Astrocyte of the cerebellum (primary cell): ENCODE data around the gene IFNL2.
"Not testable (repeated sequence)": the region's sequence is repeated elsewhere in the genome, so short reads cannot be mapped to it uniquely, and the experiment has no call there.

Experiments
- DNase-seq: peaks from one replicate; pipeline ENCODE4 v3.0.0-alpha.2; 2011; ENCODE audit warnings: low read depth
- H3K4me3 ChIP-seq: 2 replicates; pipeline ENCODE4 v1.5.1; 2011; ENCODE audit warnings: mild to moderate bottlenecking, low read depth, low read length, moderate library complexity
- in situ Hi-C: cut with HindIII; loops from 2 replicates; pipeline ENCODE4 v1.10.0; 2017; ENCODE audit warnings: low sequenced_read_pairs
- TF ChIP-seq, protein P1 (sequence below): IDR thresholded peaks from 2 replicates; pipeline ENCODE4 v1.5.1; 2012; ENCODE audit warnings: low read length, low read depth, moderate library complexity, mild to moderate bottlenecking; ENCODE audit errors: missing control alignments

The IFNL2 gene

DNA sequence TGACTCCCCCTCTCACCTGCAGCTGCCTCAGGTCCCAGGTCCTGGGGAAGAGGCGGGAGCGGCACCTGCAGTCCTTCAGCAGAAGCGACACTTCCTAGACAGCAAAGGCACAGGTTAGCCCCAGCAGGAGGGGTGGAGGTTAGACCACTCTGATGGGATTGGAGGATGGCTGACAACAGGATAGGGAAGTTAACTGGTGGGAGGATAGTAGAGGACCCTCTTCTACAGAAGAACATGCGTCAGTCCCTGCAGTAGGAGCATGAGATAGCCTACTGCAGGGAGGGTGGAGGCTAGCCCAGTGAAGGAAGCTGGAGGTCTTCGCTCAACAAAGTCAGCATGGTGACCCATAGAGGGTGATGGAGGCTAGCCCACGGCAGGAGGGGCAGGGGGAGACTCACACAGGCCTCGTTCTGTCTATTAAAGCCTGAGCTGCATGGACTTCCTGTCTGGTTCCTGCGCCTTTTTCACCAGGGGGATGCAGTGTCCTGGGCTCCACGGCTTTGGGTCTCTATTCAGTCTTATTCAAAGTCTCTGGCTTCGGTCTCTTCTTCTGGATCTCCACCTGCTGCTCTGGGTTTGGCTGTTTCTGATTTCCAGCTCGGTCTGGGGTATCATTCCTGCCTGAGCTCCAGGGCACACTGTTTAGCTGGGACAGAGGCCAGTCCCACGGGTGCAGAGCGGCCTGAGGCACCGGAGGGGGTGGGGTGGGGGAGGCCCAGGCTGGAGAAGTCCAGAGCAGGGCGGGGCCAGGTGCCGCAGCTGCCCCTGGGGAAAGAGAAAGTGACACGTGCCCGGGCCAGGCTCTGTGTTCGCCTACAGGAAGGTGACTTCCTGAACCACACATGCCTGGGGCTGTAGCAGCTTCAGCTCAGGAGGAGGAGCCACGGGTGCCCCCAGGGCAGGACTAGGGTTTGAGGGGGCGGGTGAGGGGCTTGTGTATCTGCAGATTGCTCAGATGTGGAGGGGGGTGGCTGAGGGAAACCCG is 30.7 kb upstream of the IFNL2 start:
- H3K4me3 ChIP-seq, result no peak overlapping the region
- DNase-seq, result no peak
- in situ Hi-C loops, result no loop called here
- TF ChIP-seq, protein P1, sequence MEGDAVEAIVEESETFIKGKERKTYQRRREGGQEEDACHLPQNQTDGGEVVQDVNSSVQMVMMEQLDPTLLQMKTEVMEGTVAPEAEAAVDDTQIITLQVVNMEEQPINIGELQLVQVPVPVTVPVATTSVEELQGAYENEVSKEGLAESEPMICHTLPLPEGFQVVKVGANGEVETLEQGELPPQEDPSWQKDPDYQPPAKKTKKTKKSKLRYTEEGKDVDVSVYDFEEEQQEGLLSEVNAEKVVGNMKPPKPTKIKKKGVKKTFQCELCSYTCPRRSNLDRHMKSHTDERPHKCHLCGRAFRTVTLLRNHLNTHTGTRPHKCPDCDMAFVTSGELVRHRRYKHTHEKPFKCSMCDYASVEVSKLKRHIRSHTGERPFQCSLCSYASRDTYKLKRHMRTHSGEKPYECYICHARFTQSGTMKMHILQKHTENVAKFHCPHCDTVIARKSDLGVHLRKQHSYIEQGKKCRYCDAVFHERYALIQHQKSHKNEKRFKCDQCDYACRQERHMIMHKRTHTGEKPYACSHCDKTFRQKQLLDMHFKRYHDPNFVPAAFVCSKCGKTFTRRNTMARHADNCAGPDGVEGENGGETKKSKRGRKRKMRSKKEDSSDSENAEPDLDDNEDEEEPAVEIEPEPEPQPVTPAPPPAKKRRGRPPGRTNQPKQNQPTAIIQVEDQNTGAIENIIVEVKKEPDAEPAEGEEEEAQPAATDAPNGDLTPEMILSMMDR, result no peak

- no peak overlapping the region for H3K4me3 ChIP-seq
- in situ Hi-C loops, result no loop called here
Measured at GRCh38 chr19:39238209-39238608, 30.0 kb upstream of the IFNL2 start.

DNA sequence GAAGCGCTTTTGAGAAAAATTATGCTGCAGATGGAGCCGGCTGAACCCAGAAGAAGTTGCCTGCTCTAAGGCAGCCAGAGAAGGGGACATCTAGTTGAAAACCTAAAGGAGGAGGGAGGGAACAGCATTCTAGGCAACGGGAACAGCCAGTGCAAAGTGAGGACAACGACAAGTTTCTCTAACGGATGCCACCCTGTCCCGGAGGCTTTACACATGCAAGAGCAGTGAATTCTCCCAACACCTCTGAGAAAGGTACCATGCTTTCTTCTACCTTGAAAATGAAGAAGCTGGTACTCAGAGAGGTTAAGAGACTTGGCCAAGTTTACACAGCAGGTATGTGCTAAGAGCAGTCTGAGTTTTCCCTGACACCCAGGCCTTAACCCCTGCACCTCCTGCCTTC is 29.3 kb upstream of the IFNL2 start:
- in situ Hi-C loops, result no loop called here
- no peak overlapping the region for H3K4me3 ChIP-seq
- TF ChIP-seq, protein P1, result no peak
- no peak for DNase-seq

More at GRCh38 chr19:39238209-39238608, 30.0 kb upstream of the IFNL2 start:
- TF ChIP-seq, protein P1, result no peak
- no peak for DNase-seq

GRCh38 chr19:39240421-39240820 is 27.8 kb upstream of the IFNL2 start:
- TF ChIP-seq, protein P1, result no peak
- in situ Hi-C loops, result no loop called here
- no peak overlapping the region for H3K4me3 ChIP-seq
- no peak for DNase-seq

DNA sequence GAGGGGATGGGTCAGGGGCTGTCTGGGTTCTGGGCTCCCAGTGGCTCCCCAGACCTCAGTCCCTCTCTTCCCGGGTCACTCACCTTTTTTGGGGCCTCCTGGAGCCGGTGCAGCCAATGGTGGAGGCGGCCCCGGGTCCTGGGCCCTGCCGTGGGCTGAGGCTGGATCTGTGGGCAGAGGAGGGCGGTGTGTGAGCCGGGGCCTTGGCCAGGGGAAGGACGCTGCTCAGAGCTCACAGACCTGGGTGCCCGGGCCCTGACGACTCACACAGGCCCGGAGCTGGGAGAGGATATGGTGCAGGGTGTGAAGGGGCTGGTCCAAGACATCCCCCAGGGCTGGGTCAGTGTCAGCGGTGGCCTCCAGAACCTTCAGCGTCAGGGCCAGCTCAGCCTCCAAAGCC is 24.5 kb upstream of the IFNL2 start:
- in situ Hi-C loops, H3K4me3 ChIP-seq, DNase-seq: not testable (repeated sequence)

DNA sequence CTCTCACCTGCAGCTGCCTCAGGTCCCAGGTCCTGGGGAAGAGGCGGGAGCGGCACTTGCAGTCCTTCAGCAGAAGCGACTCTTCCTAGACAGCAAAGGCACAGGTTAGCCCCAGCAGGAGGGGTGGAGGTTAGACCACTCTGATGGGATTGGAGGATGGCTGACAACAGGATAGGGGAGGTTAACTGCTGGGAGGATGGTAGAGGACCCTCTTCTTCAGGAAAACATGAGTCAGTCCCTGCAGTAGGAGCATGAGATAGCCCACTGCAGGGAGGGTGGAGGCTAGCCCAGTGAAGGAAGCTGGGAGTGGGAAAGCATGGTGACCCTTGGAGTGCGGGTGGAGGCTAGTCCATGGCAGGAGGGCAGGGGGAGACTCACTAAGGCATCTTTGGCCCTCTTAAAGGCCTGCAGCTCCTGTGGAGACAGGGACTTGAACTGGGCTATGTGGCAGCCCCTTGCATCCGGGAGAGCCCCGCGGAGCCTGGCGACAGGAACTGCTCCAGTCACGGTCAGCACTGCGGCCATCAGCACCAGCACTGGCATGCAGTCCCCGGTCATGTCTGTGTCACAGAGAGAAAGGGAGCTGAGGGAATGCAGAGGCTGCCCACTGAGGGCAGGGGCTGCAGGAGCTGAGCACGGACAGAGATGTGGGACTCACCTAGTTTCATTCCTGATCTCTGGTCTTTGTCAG is 23.6 kb upstream of the IFNL2 start, which contains the start of gene IFNL3:
IFNL3 (minus strand) TSS at position 597 of the 691 bp plus-strand sequence; CDS start at position 558, 39 bp downstream.
- DNase-seq, in situ Hi-C loops: not testable (repeated sequence)

DNA sequence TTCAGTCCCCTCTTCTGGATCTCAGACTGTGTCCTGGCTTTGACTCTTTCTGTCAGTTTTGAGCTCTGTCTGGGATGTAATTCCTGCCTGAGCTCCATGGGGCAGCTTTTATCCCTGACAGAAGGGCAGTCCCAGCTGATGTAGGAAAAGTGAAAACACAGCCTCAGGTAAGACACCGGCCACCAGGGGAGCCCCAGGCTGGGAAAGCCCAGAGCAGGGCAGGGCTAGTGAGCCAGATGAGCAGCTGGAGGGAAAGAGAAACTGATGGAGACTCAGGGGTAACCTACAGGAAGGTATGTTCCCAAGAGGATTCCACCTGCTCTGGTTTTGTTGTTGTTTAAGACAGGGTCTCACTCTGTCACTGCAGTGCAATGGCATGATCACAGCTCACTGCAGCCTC is 23.0 kb upstream of the IFNL2 start:
- H3K4me3 ChIP-seq, in situ Hi-C loops, DNase-seq: not testable (repeated sequence)

More for the DNA sequence above, 23.6 kb upstream of the IFNL2 start, which contains the start of gene IFNL3:
- not testable (repeated sequence) for H3K4me3 ChIP-seq
